Kidney glomerular epithelial cell (primary cell): ENCODE results near the gene DLG5.

ENCODE experiments used
- DNase-seq: peaks from one replicate; lab custom pipeline; 2025; lab: John Stamatoyannopoulos, UW

Gene DLG5

GRCh38 chr10:77912576-77912975 lies 14.0 kb downstream of the DLG5 start:
- no peak for DNase-seq

GRCh38 chr10:77911535-77912123 lies 14.9 kb downstream of the DLG5 start:
- no peak for DNase-seq

GRCh38 chr10:77910524-77911145 lies 15.9 kb downstream of the DLG5 start:
- no peak for DNase-seq

GRCh38 chr10:77909749-77910375 lies 16.7 kb downstream of the DLG5 start:
- DNase-seq, result no peak

- no peak for DNase-seq
Measured at GRCh38 chr10:77909021-77909748, 17.4 kb downstream of the DLG5 start.

GRCh38 chr10:77907900-77908717 lies 18.4 kb downstream of the DLG5 start:
- no peak for DNase-seq

- DNase-seq, result no peak
Measured at GRCh38 chr10:77907462-77907861, 19.1 kb downstream of the DLG5 start.

- DNase-seq, result no peak
Measured at GRCh38 chr10:77906951-77907421, 19.6 kb downstream of the DLG5 start.

- no peak for DNase-seq
Measured at GRCh38 chr10:77905781-77906180, 20.8 kb downstream of the DLG5 start.

GRCh38 chr10:77905086-77905748 lies 21.3 kb downstream of the DLG5 start:
- DNase-seq, result no peak

- DNase-seq, result no peak
Measured at GRCh38 chr10:77904100-77904840, 22.3 kb downstream of the DLG5 start.

- no peak for DNase-seq
Measured at GRCh38 chr10:77902159-77902558, 24.4 kb downstream of the DLG5 start.

GRCh38 chr10:77901743-77902142 lies 24.8 kb downstream of the DLG5 start:
- no peak for DNase-seq

- no peak for DNase-seq
Measured at GRCh38 chr10:77899690-77900089, 26.9 kb downstream of the DLG5 start.

GRCh38 chr10:77899080-77899477 lies 27.5 kb downstream of the DLG5 start:
- DNase-seq, result peak; percentile 10

- DNase-seq, result no peak
Measured at GRCh38 chr10:77898323-77899079, 28.1 kb downstream of the DLG5 start.

- DNase-seq, result no peak
Measured at GRCh38 chr10:77896058-77896457, 30.5 kb downstream of the DLG5 start.

- no peak for DNase-seq
Measured at GRCh38 chr10:77894058-77894457, 32.5 kb downstream of the DLG5 start.

- DNase-seq, result no peak
Measured at GRCh38 chr10:77893386-77893785, 33.2 kb downstream of the DLG5 start.

- DNase-seq, result no peak
Measured at GRCh38 chr10:77892761-77893160, 33.8 kb downstream of the DLG5 start.
